HK-2 (cell line): Measurements from ENCODE around the gene ATP5F1D.

Experiments
- DNase-seq: peaks from one replicate; pipeline ENCODE4 v3.0.0-alpha.2; 2018; ENCODE audit not compliant: unreplicated experiment

The ATP5F1D gene

DNA sequence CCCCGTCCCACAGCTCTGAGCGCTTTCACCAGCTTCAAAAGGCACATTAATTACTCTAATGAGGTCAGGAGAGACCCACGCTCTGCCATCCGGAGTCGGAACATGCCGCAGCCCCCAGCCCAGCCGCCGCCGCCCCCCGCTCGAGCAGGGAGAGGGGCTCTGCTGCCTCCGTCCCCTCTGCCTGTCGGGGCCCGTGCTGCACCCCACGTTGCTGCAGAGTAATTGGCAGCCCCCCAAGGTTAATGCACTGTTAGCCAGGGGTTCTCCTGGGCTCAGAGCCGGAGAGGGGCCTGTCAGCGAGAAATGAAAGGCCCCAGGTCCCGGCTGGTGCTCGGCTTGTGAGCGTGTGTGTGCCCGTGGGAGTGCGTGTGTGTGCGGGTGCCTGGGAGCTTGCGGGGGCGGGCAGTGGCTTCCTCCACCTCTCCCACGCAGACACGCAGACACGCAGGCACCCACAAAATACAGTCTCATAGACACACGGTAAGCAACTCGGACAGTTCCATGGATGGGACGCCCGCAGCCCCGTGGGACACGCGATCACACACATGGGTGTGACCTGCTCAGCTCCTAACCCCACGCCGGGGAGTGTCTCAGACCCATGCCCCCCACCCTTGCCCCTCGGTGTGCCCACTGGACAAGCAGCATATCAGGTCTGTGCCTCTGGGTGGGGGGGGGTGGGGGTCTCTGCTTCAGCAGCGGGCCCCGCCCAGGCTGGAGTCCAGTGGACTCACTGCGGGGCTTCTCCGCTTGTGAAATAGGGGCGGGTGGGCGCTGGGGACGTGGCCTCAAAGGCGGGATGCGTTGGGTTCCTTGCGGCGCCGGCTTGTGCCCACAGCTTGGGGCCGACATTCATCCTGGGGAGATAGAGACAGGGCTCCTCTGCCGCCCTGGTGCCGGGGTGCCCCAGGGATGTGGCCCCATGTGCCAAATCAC, 39.4 kb downstream of the ATP5F1D start:
- no peak for DNase-seq

GRCh38 chr19:1281569-1282287, 40.2 kb downstream of the ATP5F1D start:
- no peak for DNase-seq

DNA sequence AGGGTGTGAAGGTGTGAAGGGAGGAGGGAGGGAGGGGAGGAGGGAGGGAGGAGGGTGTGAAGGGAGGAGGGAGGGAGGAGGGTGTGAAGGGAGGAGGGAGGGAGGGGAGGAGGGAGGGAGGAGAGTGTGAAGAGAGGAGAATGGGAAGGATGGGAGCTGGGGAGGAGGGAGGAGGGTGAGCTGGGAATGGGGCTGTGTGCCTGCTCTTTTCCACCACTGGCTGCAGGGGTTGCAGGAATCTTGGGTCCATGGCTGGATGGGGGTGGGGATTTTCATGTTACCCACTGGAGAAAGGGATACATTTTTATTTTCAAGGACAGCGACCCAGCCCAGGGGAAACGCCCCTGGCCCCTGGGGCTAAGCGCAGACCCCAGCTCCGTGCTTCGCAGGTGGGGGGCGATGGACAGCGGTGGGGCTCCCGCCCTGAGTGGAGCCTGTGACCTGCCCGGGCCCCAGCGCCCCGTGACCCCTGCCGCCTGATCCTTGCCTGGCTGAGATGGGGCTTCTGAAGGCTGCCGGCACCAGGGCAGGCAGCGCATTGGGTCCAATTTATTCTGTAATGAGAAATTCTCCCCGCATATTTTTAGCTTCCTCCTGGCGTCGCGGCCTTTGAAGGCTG, 41.1 kb downstream of the ATP5F1D start:
- no peak for DNase-seq

DNA sequence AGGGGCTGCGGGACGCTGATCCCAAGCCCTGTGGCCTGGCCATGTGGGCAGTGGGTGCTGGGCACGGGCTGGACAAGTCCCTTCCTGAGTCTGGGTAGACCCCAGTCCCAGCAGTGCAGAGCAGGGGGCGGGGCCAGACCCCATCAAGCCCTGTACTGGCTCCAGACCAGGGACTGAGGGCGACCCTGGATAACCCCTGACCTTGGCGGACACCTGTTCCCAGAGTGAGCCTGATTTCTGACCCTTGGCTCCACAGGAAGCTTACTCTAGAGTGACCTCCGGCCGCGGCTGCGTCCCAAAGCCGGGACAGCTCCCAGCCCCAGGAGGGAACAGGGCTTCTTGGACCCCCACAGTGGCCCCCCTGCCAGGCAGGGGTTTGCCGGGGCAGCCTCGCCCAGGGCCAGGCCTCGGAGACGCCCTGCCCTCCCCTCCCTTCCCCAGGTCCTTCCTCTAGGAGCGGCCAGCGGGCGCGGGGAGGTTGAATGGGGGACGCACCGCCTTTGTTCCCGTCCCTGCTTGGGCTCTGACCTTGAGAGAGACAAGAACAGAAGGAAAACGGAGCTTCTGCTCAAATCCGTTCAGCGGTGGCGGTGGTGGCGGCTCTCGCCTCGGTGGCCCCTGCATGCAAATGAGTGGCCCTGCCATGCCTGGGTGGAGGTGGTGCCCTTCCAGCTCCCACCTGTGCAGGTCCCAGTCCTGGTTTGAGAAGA, 41.8 kb downstream of the ATP5F1D start:
- no peak for DNase-seq

DNA sequence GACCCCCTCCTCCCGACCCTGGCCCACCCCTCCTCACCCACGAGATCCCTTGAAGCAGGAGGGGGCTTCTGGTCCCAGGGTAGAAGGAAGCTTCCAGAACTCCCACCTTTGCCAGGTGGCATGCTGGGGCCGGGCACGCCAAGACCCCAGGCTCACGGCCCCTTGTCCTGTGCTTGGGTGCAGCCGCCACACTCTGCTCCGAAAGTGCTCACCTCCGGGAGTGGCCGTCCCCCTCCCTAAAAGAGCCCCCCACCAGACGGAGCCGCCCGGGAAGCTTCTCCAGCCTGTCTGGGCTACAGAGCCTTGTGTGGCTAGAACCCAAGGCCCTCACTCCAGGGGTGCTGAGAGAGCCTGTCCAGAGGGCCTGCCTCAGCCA, 42.4 kb downstream of the ATP5F1D start:
- no peak for DNase-seq

- no peak for DNase-seq
Measured at GRCh38 chr19:1284293-1284978, 42.9 kb downstream of the ATP5F1D start.

DNA sequence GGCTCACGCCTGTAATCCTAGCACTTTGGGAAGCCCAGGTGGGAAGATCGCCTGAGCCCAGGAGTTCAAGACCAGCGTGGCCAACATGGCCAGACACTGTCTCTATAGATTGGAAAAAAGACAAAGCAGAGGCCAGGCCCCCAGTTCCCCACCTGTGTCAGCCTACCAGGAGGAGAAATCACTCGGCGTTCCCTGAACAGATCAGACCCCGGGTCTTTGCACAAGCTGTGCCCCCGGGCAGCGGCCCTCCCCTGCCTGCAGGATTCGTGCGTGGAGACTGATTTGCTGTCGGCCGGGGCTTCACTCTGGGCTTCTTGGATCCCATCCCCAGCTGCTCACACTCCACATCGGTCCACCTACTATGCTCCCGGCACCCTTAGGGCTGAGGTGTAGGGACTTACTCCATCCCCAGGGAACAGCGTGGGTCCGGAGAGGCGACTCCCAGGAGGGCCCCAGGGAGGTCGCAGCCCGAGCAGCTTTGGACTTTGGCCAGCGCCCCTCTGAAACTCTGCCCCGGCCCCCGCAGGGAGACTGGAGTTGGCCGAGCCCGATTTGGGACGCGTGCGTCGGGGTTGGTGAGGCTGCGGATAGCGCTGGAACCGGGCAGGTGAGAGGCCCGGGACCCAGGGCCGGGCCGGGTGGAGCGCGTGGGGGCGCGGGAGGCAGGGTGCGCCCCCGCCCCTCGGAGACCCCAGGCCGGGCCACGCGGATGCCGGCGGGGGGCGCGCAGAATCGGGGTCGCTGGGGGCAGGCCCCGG, 43.6 kb downstream of the ATP5F1D start:
- DNase-seq, result no peak

DNA sequence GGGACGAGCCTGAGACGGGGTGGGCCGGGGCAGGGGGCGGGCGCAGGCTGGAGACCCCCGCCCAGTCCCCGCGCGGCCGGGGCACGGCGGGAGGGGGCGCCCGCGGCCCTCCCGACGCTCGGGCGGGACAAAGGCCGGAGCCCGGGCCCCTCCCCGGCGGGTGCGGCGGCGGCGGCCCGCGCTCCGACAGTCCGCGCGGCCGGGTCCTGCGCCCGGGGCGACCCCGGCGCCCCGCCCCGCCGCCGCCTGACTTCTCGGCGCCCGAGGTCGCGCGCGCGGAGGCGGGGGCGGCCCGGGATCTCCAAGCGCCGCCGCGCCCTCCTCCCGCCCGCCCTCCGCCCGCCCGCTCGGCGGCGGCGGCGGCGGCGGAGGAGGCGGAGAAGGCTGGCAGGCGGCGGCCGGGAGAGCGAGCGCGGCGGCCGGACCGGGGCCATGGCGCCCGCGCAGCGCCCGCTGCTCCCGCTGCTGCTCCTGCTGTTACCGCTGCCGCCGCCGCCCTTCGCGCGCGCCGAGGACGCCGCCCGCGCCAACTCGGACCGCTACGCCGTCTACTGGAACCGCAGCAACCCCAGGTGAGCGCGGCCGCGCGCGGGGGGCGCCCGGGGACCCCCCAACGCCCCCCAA, 44.3 kb downstream of the ATP5F1D start, which contains the start of gene EFNA2:
TSS of gene EFNA2 (plus strand) at position 137 of the 624 bp plus-strand sequence. CDS start at position 433, 296 bp downstream.
- DNase-seq, result no peak

DNA sequence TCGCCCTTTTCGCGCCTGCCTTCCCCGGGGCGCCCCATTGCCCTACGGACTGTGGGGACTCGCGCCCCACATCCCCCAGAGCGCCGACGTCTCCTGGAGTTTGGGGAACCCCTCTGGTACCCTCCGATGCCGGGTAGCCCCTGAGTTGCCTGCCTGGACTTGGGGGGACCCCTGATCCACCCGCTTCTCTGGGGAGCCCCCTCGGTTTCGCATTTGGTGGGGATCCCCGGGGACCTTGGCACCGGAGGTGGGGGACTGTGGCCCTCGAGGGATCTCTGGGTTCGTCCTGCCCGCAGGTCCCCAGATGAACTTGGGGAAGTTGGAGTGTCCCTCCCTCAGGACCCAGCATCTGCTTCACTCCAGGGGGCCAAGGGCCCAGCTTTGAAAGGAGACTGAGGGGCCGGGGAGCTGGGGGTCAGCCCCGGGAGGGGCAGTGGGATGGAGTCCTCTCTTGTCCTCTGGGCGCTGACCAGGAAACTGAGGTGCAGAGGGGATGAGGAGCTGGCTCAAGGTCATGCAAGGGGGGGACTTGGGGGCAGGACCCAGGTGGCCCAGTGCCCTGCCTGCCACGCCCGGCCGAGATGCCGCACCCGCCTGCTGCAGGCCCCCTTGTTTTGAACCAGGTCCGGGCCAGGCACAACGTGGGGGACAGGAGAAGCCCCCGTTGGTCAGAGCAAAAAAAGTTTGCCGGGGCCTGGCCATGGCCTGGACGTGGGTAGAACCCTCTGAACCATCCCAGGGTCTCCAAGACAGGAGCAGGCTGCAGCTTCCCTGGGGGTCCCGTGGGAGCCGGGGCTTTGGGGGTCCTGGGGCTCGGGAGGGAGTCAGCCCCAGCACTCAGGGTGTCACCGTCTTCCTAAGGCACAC, 45.2 kb downstream of the ATP5F1D start:
- DNase-seq, result no peak

DNA sequence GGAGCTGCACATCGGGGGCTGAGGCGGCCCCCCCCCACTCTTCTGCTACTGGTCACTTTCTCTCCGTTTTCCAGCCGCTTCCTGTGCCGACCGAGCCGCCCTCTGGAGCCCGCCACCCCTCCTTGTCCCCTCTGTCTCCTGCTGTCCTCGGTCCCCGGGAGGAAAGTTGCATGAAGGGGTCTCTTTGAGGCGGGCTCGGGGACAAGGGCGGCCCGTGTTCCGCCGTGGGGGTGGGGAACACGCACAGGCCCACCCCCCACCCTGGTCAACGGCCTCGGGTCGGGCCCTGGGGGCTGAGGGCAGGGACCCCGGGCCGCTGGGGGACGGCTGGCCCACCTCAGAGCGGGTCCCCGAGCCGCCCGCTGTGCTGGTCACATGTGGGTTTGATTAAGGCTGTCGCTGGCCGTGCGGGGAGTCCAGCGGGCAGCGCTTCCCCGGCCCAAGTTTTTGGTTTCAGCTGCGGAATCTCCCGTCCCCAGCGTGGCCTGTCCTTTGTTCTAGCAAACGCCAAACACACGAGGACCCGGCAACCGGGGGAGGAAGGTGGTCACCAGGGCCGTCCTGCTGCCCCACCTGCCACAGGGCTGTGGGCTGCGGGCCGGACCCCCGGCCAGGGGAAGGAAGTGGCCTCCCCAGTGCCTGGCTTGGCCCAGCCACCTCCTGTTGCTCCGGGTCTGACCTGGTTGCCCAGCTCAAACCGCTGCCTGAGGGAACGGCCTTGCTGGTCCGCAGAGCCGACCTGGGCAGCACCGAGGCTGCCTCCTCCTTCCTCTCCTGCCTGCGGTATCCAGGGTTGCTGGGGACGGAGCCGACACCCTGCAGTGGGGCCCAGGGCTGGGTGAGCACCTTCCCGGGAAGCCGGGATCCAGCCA, 46.0 kb downstream of the ATP5F1D start:
- no peak for DNase-seq

- DNase-seq, result no peak
Measured at GRCh38 chr19:1288226-1288612, 46.7 kb downstream of the ATP5F1D start.

DNA sequence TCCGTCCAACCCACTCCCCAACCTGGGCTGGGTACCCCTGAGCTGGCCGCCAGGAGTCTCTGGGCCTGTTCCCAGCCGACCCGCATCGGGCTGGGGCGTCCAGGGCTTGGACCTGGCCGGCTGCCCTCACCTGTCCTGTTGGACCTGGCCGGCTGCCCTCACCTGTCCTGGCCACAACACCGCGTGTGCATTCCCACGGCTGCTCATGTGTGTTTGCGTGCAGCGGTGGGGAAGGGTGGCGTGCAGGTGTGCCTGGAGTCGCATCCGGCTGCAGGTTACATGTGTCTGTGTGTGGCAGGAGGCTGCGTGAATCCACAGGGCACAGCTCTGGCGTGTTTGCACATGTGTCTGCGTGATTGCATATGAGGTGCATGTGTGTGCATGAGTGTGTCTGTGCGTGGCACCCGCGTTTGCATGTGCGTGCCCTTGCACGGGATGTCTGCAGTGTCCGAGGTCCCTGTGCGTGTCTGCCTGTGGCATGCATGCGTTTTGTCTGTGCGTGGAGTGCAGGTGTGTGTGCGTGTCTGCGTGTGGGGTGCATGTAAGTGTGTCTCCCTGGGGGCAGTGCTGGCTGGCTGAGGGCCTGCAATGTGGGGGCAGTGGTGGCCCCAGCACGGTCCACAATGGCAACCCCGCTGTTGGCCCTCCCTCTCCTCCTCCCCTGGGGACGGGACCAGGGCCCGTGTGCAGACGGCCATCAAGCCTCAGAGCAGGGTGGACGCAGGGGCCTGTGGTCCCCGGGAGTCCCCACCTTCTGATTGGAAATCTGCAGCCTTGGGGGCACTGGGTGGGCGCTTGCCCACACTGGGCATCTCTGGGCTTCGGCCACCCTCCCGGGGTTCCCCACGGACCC, 47.5 kb downstream of the ATP5F1D start:
- DNase-seq, result no peak

DNA sequence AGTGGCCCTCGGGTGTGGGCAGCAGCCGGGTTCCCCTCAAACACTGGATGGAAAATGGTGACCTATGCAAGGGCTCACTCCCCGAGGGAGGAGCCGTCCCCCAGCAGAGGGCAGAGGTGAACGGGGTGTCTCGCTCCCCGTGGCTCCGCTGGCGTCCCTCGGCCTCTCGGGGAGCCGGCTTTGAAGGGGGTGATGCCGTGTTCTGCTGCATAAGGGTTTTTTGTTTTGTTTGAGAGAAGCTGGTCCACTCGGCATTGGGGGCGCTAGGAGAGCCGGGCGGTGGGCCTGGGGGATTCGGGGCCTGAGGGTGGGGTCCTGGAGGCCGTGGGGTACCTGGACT, 48.1 kb downstream of the ATP5F1D start:
- DNase-seq, result no peak

DNA sequence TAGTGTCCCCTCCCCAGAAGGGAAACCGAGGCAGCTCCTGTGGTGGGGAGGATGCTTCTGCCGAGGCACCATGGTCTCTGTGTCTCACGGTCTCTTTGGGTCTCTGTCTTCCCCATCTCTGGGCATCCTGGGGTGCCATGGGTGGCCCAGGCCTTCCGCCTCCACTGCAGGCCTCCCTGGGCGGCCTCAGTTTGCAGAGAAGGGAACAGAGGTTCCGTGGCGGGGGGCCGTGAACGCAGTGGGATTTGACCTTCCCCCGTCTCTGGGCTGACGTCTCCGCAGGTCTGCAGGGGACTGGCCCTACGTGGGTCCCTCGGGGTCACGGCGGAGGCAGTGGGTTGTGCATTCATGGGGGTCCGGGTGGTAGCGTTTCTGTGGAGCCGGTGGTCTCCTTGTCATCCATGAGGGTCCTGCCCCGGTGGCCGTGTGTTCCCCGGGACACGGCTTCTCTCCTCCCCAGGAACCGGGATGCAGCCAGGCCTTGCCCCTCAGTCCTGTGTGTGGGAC, 48.7 kb downstream of the ATP5F1D start:
- DNase-seq, result no peak

DNA sequence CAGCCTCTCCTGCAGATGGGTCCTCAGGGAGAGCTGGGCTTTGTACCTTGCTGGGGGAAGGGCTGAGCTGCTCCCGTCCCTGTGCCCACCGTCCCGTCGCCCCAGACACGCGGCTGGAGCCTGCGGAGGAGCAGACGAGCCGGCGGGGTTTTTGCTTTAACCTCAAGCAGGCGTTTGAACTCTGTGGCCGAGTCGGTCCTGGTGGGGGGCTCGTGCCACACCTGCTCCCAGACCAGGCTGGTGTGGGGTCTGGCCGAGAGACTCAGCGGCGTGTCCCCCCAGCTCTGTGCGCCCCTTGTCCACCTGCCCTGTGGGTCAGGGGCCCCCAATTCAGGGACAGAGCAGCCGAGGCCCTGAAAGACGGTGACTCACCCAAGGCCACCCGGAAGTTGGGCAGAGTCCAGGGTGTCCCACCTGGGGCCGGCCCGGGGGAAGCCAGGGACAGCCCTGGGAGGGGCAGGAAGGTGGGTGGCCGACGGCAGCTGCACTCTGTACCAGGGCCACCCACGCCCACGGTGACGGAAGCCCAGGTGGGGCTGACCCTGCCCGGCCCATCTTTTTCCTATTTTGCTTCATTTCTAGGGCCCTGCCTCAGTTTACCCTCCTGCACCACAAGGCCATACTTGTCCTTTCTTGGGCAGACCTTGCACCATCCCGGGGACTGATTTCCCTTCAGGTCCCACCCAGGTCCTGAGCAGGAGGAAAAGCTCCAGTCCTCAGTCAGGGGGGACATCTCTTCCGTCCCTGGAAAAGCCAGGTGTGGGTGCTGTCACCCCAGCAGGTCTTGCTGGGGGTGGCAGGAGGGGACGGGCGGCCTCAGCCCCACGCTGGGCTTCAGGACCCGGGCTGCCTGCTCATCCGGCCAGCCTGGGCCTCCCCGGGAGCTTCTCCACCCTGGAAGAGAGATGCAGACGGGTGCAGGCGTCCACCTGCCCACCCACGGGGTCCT, 49.4 kb downstream of the ATP5F1D start:
- DNase-seq, result no peak
